SU-DHL-6 (cell line): ENCODE measurements around the gene FGFR1OP2.
"Not testable (repeated sequence)": the region's sequence is repeated elsewhere in the genome, so short reads cannot be mapped to it uniquely, and the experiment has no call there.

Experiments used
- H2AFZ ChIP-seq: fragments of 200-600 bp; sonication (generic); 2 replicates; pipeline ENCODE4 v1.6.1; 2014; ENCODE audit warnings: low read depth, mild to moderate bottlenecking, moderate library complexity, mixed read lengths, antibody characterized with exemption, low read length; ENCODE audit not compliant: severe bottlenecking
- H3F3A ChIP-seq: fragments of 200-600 bp; shearing (Covaris generic); 2 replicates; pipeline ENCODE4 v1.6.0; 2016; ENCODE audit warnings: antibody characterized with exemption, mild to moderate bottlenecking; ENCODE audit not compliant: insufficient read depth
- H3K27ac ChIP-seq: fragments of 200-600 bp; sonication (generic); 2 replicates; pipeline ENCODE4 v1.5.1; 2016; ENCODE audit warnings: low read depth, mild to moderate bottlenecking, low read length, moderate library complexity, mixed read lengths
- H3K27me3 ChIP-seq: fragments of 200-600 bp; sonication (generic), shearing (Covaris generic); 2 replicates; pipeline ENCODE4 v1.6.0; 2014; ENCODE audit warnings: mild to moderate bottlenecking, low read length
- H3K36me3 ChIP-seq: fragments of 200-600 bp; sonication (generic); 2 replicates; pipeline ENCODE4 v1.6.1; 2014; ENCODE audit warnings: mild to moderate bottlenecking, low read length, mixed read lengths
- H3K4me2 ChIP-seq: fragments of 300-600, 200-600 bp; shearing (Covaris generic), sonication (generic); 2 replicates; pipeline ENCODE4 v1.6.0; 2014; ENCODE audit warnings: low read length, low read depth, mild to moderate bottlenecking; ENCODE audit not compliant: poor library complexity, severe bottlenecking
- H3K4me3 ChIP-seq: fragments of 200-600 bp; sonication (generic); 2 replicates; pipeline ENCODE4 v1.5.1; 2014; ENCODE audit warnings: antibody characterized with exemption, low read length, mild to moderate bottlenecking, mixed read lengths; ENCODE audit not compliant: insufficient read depth, poor library complexity, severe bottlenecking
- H3K79me2 ChIP-seq: fragments of 200-600 bp; sonication (generic); 2 replicates; pipeline ENCODE4 v1.6.1; 2014; ENCODE audit warnings: mild to moderate bottlenecking, low read length, moderate library complexity; ENCODE audit not compliant: insufficient read depth
- H3K9ac ChIP-seq: fragments of 200-600 bp; sonication (generic); 2 replicates; pipeline ENCODE4 v1.7.0; 2014; ENCODE audit warnings: mild to moderate bottlenecking, low read length
- H3K9me2 ChIP-seq: fragments of 200-600 bp; sonication (generic); replicated peaks from 2 replicates; pipeline ENCODE4 v1.6.1; 2014; ENCODE audit warnings: low read length; ENCODE audit not compliant: insufficient read depth
- H3K9me3 ChIP-seq: fragments of 200-600 bp; sonication (generic); 2 replicates; pipeline ENCODE4 v1.6.1; 2014; ENCODE audit warnings: low read length, mixed read lengths; ENCODE audit not compliant: insufficient read depth
- H4K20me1 ChIP-seq: fragments of 200-600 bp; sonication (generic); 2 replicates; pipeline ENCODE4 v1.6.1; 2014; ENCODE audit warnings: low read depth, mild to moderate bottlenecking, antibody characterized with exemption, low read length, moderate library complexity, mixed read lengths
- CTCF ChIP-seq: fragments of 200-600 bp; sonication (generic); IDR thresholded peaks from one replicate; pipeline ENCODE4 v1.5.1; 2017; ENCODE audit warnings: antibody characterized with exemption, mild to moderate bottlenecking, low read length, moderate library complexity; ENCODE audit not compliant: insufficient read depth, poor library complexity, severe bottlenecking
- EZH2phosphoT487 ChIP-seq: fragments of 200-600 bp; sonication (generic), shearing (Covaris generic); conservative IDR thresholded peaks from 2 replicates; pipeline ENCODE4 v1.6.1; 2018; ENCODE audit warnings: mild to moderate bottlenecking, antibody characterized with exemption, low read length, moderate library complexity, mixed read lengths

Gene FGFR1OP2

DNA sequence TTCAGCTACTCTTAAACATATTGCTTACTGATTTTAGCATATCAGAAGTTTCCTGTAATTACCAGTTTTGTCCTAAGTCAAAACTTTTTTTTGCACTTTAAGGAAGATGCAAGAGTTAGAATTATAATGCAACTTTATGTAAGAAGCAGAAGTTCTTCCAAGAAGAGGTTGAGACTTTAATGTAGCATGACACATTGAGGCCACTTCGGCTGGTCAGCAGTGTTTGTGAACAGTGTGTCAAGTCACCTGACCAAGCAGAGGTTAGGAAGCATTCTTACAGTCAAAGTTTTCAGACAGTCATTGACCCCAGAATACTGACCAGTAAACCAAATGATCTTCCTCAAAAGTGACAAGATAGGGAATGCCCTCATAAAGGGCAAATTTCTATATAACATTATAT is 15.2 kb downstream of the FGFR1OP2 start:
- no peak overlapping the region for H2AFZ ChIP-seq
- no peak overlapping the region for H3K9ac ChIP-seq
- H3K36me3 ChIP-seq, result peaks cover 28% of the 10 kb centered on the region
- H3K79me2 ChIP-seq, result peaks cover 74% of the 10 kb centered on the region
- H3K9me2 ChIP-seq, result no peaks in the 10 kb centered on the region
- no peak overlapping the region for H3K27ac ChIP-seq
- no peaks in the 10 kb centered on the region for H4K20me1 ChIP-seq
- no peaks in the 10 kb centered on the region for H3K9me3 ChIP-seq
- TF ChIP-seq CTCF, result no peak
- no peak overlapping the region for H3K4me2 ChIP-seq
- H3K4me3 ChIP-seq, result no peak overlapping the region
- 0 out of 2 replicates have a peak, but pooled peaks cover 2% of the 10 kb centered on the region for H3F3A ChIP-seq
- no peaks in the 10 kb centered on the region for H3K27me3 ChIP-seq

DNA sequence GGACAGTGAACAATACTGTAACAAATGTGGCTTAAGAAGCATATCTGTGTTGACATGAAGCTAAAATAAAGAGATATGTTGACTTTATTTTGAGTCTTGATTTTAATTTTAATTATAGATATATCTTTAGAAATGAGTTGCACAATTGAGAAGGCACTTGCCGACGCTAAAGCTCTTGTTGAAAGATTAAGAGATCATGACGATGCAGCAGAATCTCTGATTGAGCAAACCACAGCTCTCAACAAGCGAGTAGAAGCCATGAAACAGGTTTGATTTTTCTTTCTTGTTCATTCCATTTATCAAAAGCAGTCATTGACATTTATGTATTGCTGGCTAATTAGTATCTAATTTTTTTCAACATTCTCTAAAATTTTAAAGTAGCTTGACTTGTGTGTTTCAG is 15.8 kb downstream of the FGFR1OP2 start:
- Histone ChIP-seq H3K9me3 (no peaks in the 10 kb centered on the region), H3K27ac (no peak overlapping the region), H2AFZ (no peak overlapping the region), H3K4me2 (no peak overlapping the region), H3K27me3 (no peaks in the 10 kb centered on the region), H3K79me2 (peaks cover 68% of the 10 kb centered on the region), H3K36me3 (peaks cover 28% of the 10 kb centered on the region), H4K20me1 (no peaks in the 10 kb centered on the region), H3K9ac (no peak overlapping the region), H3K4me3 (no peak overlapping the region), H3F3A (0 out of 2 replicates have a peak, but pooled peaks cover 6% of the 10 kb centered on the region), H3K9me2 (no peaks in the 10 kb centered on the region)
- TF ChIP-seq CTCF (no peak), EZH2phosphoT487 (no peak)

GRCh38 chr12:26961391-26961790 is 23.1 kb downstream of the FGFR1OP2 start:
- not testable (repeated sequence) for H3K27ac ChIP-seq, H2AFZ ChIP-seq, H3K9me3 ChIP-seq, H3K9me2 ChIP-seq, H3K27me3 ChIP-seq, H3K9ac ChIP-seq, H3K4me3 ChIP-seq, H3K79me2 ChIP-seq, H3K4me2 ChIP-seq, H4K20me1 ChIP-seq
- Histone ChIP-seq H3F3A (0 out of 2 replicates have a peak, but pooled peaks cover 13% of the 10 kb centered on the region), H3K36me3 (peaks cover 55% of the 10 kb centered on the region)

GRCh38 chr12:26961803-26962202 is 23.5 kb downstream of the FGFR1OP2 start:
- Histone ChIP-seq H3K4me3 (no peak overlapping the region), H3K36me3 (peaks cover 55% of the 10 kb centered on the region), H3K27ac (no peak overlapping the region), H2AFZ (no peak overlapping the region), H3K9ac (no peak overlapping the region), H3K79me2 (no peaks in the 10 kb centered on the region), H3K27me3 (no peaks in the 10 kb centered on the region), H3K9me2 (no peaks in the 10 kb centered on the region), H4K20me1 (no peaks in the 10 kb centered on the region), H3F3A (0 out of 2 replicates have a peak, but pooled peaks cover 13% of the 10 kb centered on the region), H3K4me2 (no peak overlapping the region), H3K9me3 (no peaks in the 10 kb centered on the region)
- no peak for TF ChIP-seq CTCF
- TF ChIP-seq EZH2phosphoT487, result no peak
